ENCODE data around the gene WDR70.
A peak's percentile ranks its signal among the peaks of the same experiment; 100 is the strongest.
"Not testable (repeated sequence)": the region's sequence is repeated elsewhere in the genome, so short reads cannot be mapped to it uniquely, and the experiment has no call there.

Gene WDR70

GRCh38 chr5:37685211-37685610 is 306.1 kb downstream of the WDR70 start:
- DNase-seq (ENCODE audit: low read depth, low spot score), result no peak

- no peak for DNase-seq (ENCODE audit: low read depth, low spot score)
Observed at GRCh38 chr5:37685816-37686215, 306.7 kb downstream of the WDR70 start.

- not testable (repeated sequence) for DNase-seq (ENCODE audit: low read depth, low spot score)
Observed at GRCh38 chr5:37688925-37689324, 309.8 kb downstream of the WDR70 start.

GRCh38 chr5:37694333-37694732 is 315.2 kb downstream of the WDR70 start:
- not testable (repeated sequence) for DNase-seq (ENCODE audit: low read depth, low spot score)

- no peak for DNase-seq (ENCODE audit: low read depth, low spot score)
Observed at GRCh38 chr5:37694867-37695266, 315.7 kb downstream of the WDR70 start.

GRCh38 chr5:37695647-37696046 is 316.5 kb downstream of the WDR70 start:
- DNase-seq (ENCODE audit: low read depth, low spot score), result no peak

GRCh38 chr5:37696190-37697021 is 317.3 kb downstream of the WDR70 start:
- DNase-seq (ENCODE audit: low read depth, low spot score), result no peak

GRCh38 chr5:37701868-37702267 is 322.8 kb downstream of the WDR70 start:
- no peak for DNase-seq (ENCODE audit: low read depth, low spot score)

- no peak for DNase-seq (ENCODE audit: low read depth, low spot score)
Observed at GRCh38 chr5:37703841-37704241, 324.7 kb downstream of the WDR70 start.

- DNase-seq (ENCODE audit: low read depth, low spot score), result no peak
Observed at GRCh38 chr5:37704406-37704805, 325.3 kb downstream of the WDR70 start.

GRCh38 chr5:37709020-37709419 is 329.9 kb downstream of the WDR70 start:
- DNase-seq (ENCODE audit: low read depth, low spot score), result no peak

- DNase-seq (ENCODE audit: low read depth, low spot score), result no peak
Observed at GRCh38 chr5:37710965-37711364, 331.8 kb downstream of the WDR70 start.

- no peak for DNase-seq (ENCODE audit: low read depth, low spot score)
Observed at GRCh38 chr5:37712750-37713149, 333.6 kb downstream of the WDR70 start.

- DNase-seq (ENCODE audit: low read depth, low spot score), result no peak
Observed at GRCh38 chr5:37714756-37715155, 335.6 kb downstream of the WDR70 start.

- DNase-seq (ENCODE audit: low read depth, low spot score), result no peak
Observed at GRCh38 chr5:37715361-37715760, 336.2 kb downstream of the WDR70 start.

GRCh38 chr5:37715992-37716391 is 336.9 kb downstream of the WDR70 start:
- no peak for DNase-seq (ENCODE audit: low read depth, low spot score)

- no peak for DNase-seq (ENCODE audit: low read depth, low spot score)
Observed at GRCh38 chr5:37716405-37716804, 337.3 kb downstream of the WDR70 start.

- no peak for DNase-seq (ENCODE audit: low read depth, low spot score)
Observed at GRCh38 chr5:37717276-37717612, 338.1 kb downstream of the WDR70 start.

- peak; percentile 70 for DNase-seq (ENCODE audit: low read depth, low spot score)
Observed at GRCh38 chr5:37717613-37718431, 338.7 kb downstream of the WDR70 start.

- DNase-seq (ENCODE audit: low read depth, low spot score), result no peak
Observed at GRCh38 chr5:37720550-37720952, 341.4 kb downstream of the WDR70 start.

GRCh38 chr5:37721447-37721871 is 342.3 kb downstream of the WDR70 start:
- DNase-seq (ENCODE audit: low read depth, low spot score), result no peak

GRCh38 chr5:37722236-37723161 is 343.4 kb downstream of the WDR70 start:
- DNase-seq (ENCODE audit: low read depth, low spot score), result no peak

All from brain pericyte (primary cell).